ENCODE data around the gene ADAM17.

GRCh38 chr2:9518780-9519179, 36.9 kb downstream of the ADAM17 start:
- TF ChIP-seq CTCF (IDR thresholded peaks at IDR 0.05; ENCODE audit: control extremely low read depth in 1 of 3, insufficient read depth in 1 of 3, low read depth in 1 of 3, low read length in 3 of 3) (no peak), ATF3 (IDR thresholded peaks at IDR 0.05; ENCODE audit: insufficient read depth, low read depth, low read length) (no peak), EGR1 (IDR thresholded peaks at IDR 0.05; ENCODE audit: borderline replicate concordance, low read depth, low read length) (no peak), EZH2 (IDR thresholded peaks at IDR 0.05; ENCODE audit: low read depth, low read length, severe bottlenecking) (no peak), EP300 (IDR thresholded peaks at IDR 0.05; ENCODE audit: borderline replicate concordance in 1 of 2, low read depth in 2 of 2, low read length in 2 of 2) (no peak), SP2 (IDR thresholded peaks at IDR 0.05; ENCODE audit: low read length) (no peak), POLR2A (IDR thresholded peaks at IDR 0.05; ENCODE audit: control extremely low read depth in 1 of 2, low read depth in 2 of 2, low read length in 2 of 2) (no peak), MAX (IDR thresholded peaks at IDR 0.05) (no peak), ZNF274 (IDR thresholded peaks at IDR 0.05; ENCODE audit: borderline replicate concordance, extremely low read depth, low read length) (no peak), ATF2 (IDR thresholded peaks at IDR 0.05; ENCODE audit: low read length) (no peak), RAD21 (IDR thresholded peaks at IDR 0.05 in 1 of 2, conservative IDR thresholded peaks at IDR 0.05 in 1 of 2; ENCODE audit: low read depth in 2 of 2, low read length in 2 of 2) (no peak)

Measured in H1 (cell line).